Mucosa of descending colon (tissue), 3 donors: Measurements from ENCODE around the gene AURKB. TPM values are rescaled to one million over a fixed set of nuclear protein-coding genes. Genes with fewer than 3 reads are reported as not detected.

Experiments used
- ATAC-seq: fragments of 200-7000 bp; cut with Tn5 transposase; one replicate; pipeline ENCODE4 v1.9.1; 2020; ENCODE audit warnings: mild to moderate bottlenecking, moderate library complexity
- DNase-seq, 3 donors: peaks; one replicate each; pipeline ENCODE4 v3.0.0-alpha.2; 2020
- H3K36me3 ChIP-seq: fragments of 200-600 bp; one replicate; pipeline ENCODE4 v1.8.0; 2021; ENCODE audit warnings: low read depth, mild to moderate bottlenecking
- H3K4me1 ChIP-seq: fragments of 200-600 bp; one replicate; pipeline ENCODE4 v1.8.0; 2021; ENCODE audit warnings: low read depth, mild to moderate bottlenecking
- H3K4me3 ChIP-seq: fragments of 200-600 bp; one replicate; pipeline ENCODE4 v1.8.0; 2021; ENCODE audit warnings: mild to moderate bottlenecking
- H3K9me3 ChIP-seq: fragments of 200-600 bp; one replicate; pipeline ENCODE4 v1.8.0; 2021; ENCODE audit warnings: mild to moderate bottlenecking
- intact Hi-C, 2 donors: fragments of 100-400 bp; cut with DNase I in 1 of 2; cut with micrococcal nuclease in 1 of 2; formaldehyde crosslinking; loops; one replicate each; pipeline versions ENCODE4 v1.11.0 to v1.11.1; 2022; cut with DNase I, micrococcal nuclease
- total RNA-seq, 3 donors: library from RNA; stranded (reverse); fragmentation: NEBNext Ultra II Directional in 2 of 3; extraction: Animal tissue kit (Norgen Biotek cat#: 25700) in 2 of 3; gene quantifications; one replicate each; pipeline versions ENCODE4 v1.2.1 to v1.2.4, GENCODE V29; 2021 to 2023
- TF ChIP-seq, protein P1 (sequence below): fragments of 200-600 bp; IDR thresholded peaks from one replicate; pipeline ENCODE4 v1.8.0; 2022; ENCODE audit warnings: antibody characterized with exemption, mild to moderate bottlenecking
- donor health status: DM: no; HTN: no; CAD: no; lungs with moderate emphysema.
- donor health status: DM: no; HTN: no; CAD: no.
- donor health status: DM: no; HTN: yes; CAD: no.

The AURKB gene
- total RNA-seq, 3 donors from 2014 or later: 5.2 to 27.3 (median 5.7) TPM

DNA sequence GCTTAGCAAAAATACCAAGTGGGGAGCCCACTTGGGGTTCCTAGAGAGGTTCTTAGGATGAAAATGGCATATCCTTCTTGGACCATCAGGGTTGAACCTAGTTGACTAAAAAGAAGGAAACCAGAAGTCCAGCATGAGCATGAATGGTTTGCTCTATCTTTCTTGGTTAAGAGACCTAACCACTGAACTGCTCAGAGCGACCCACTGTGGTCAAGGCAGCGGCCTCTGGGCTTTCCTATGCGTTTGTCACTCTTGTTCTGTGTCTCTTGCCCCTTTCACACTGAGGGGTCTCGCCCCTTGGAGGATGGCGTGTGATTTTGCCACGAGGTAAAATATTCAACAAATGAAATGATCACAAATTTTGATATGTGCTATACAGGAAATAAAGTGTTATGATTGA is 19.9 kb downstream of the AURKB start:
- intact Hi-C loops: no loop called here
- ATAC-seq (no peak), DNase-seq (peak in 1 of 3 donors; percentile 34)
- H3K4me1 ChIP-seq: peaks cover 46% of the 10 kb centered on the region
- H3K4me3 ChIP-seq: no peak overlapping the region
- H3K9me3 ChIP-seq: no peaks in the 10 kb centered on the region
- peaks cover 10% of the 10 kb centered on the region for H3K36me3 ChIP-seq
- TF ChIP-seq, protein P1, sequence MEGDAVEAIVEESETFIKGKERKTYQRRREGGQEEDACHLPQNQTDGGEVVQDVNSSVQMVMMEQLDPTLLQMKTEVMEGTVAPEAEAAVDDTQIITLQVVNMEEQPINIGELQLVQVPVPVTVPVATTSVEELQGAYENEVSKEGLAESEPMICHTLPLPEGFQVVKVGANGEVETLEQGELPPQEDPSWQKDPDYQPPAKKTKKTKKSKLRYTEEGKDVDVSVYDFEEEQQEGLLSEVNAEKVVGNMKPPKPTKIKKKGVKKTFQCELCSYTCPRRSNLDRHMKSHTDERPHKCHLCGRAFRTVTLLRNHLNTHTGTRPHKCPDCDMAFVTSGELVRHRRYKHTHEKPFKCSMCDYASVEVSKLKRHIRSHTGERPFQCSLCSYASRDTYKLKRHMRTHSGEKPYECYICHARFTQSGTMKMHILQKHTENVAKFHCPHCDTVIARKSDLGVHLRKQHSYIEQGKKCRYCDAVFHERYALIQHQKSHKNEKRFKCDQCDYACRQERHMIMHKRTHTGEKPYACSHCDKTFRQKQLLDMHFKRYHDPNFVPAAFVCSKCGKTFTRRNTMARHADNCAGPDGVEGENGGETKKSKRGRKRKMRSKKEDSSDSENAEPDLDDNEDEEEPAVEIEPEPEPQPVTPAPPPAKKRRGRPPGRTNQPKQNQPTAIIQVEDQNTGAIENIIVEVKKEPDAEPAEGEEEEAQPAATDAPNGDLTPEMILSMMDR: no peak

DNA sequence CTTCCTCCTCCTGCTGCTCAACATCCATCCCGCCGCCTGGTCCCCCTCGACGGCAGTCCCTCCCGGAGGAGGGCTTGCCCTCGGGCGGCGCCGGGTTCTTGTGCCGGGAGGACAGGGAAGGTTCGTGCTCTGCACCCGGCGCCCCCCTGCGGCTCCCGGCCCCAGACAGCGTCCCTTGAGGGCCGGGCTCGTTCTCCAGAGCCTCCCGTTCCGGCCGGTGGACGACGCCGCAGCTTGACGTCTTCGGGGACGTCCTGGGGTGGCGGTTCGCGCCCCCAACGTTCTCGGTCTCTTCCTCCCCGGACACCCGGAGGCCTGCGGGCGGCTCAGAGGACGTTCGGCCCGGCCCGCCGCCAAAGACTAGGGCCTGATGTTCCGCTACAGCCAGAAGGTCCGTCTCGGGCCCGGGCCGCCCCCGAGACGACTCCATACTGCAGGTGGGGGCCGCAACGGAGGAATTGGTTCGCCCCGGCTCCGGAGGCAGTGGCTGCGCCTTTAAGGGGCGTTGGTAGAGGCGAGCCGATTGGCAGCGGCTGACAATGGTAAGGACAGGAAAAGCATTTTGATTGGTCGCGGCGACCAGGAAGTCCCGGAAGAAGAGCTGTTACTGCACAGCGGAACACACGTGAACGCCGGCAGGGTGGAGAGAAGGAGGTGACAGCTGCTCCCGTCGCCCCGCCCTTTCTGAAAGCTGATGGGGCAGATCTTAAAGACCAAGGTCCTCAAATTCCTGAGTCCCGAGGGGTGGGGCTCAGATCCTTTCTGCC is 20.5 kb downstream of the AURKB start, which contains the start of gene BORCS6:
Gene BORCS6 (minus strand): TSS at position 470 of the 767 bp plus-strand sequence. CDS start 40 bp downstream, at position 430.
- H3K36me3 ChIP-seq: peaks cover 10% of the 10 kb centered on the region
- H3K9me3 ChIP-seq: no peaks in the 10 kb centered on the region

DNA sequence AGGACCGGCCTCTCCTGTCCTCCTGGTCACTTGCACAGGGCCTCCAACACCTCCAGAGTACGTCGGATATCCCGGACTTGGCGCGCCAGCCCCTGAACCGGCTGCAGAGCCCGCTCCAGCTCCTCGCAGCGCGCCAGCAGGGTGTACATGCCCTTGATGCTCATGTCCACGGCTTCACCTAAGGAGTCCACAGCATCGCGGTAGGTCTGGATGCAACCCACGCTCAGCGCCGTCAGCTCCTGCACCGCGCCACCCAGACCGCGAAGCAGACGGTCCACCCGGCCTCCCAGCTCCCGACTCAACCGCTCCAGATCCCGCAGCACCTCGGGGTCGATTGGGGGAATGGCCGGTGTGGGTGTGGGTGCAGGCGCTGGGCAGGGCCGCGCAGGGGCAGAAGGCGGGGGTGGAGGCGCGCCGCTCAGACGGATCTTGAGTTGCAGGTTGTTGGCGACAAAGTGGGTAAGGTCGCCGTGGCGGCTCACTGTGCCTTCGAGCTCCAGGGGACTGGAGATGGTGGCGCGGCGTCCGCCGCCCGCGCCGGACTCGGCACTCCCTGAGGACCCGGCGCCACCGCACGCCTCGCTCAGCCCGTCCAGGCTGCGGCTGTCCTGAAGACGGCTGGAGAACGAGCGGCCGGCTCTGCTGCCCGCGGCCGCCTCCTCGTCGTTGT is 21.2 kb downstream of the AURKB start:
- H3K4me1 ChIP-seq: peaks cover 46% of the 10 kb centered on the region
- ATAC-seq (peak; percentile 1), DNase-seq (peak; percentile 54 to 78 (median 72))
- peak overlapping the region; percentile 71 for H3K4me3 ChIP-seq
- intact Hi-C loops: no loop called here
- TF ChIP-seq, protein P1: no peak
- H3K36me3 ChIP-seq: peaks cover 10% of the 10 kb centered on the region
- H3K9me3 ChIP-seq: no peaks in the 10 kb centered on the region

More for the DNA sequence above, 20.5 kb downstream of the AURKB start, which contains the start of gene BORCS6:
- intact Hi-C loops: no loop called here
- ATAC-seq (peak; percentile 75), DNase-seq (peak; percentile 94 to 99 (median 97))
- Histone ChIP-seq H3K4me1 (peaks cover 46% of the 10 kb centered on the region), H3K4me3 (peak within 1 kb of the TSS; percentile 71)
- TF ChIP-seq, protein P1: no peak

DNA sequence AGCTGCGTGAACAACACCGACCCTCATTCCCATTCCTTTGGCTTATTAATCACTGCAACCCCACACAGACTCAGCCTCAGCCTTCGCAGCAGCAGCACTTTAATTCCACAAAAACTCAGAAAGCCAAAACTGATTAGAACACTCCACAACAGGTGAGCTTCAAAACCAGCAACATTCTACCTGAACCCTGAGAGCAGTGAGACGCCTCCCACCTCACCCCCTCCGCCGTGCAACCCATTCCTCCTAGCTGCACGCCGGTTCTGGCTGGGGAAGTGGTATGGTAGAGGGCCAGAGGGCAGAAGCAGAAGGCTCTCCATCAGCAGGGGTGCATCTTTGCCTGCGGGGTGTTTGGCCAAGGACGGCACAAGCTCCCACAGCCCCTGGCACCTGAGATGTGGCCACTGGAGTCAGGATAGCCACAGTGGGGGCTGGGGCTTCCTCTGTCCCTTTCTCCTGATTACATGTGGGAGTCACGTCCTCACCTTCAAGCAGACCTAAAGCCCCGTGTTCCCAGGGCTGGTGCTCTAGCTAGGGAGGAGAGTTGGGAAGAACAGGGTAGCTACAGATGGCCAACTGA is 22.0 kb downstream of the AURKB start:
- Histone ChIP-seq H3K4me3 (no peak overlapping the region), H3K9me3 (no peaks in the 10 kb centered on the region), H3K4me1 (peaks cover 46% of the 10 kb centered on the region), H3K36me3 (peaks cover 10% of the 10 kb centered on the region)
- TF ChIP-seq, protein P1: no peak
- ATAC-seq (no peak), DNase-seq (peak in 2 of 3 donors; percentile 36 to 57)
- intact Hi-C loops: no loop called here

DNA sequence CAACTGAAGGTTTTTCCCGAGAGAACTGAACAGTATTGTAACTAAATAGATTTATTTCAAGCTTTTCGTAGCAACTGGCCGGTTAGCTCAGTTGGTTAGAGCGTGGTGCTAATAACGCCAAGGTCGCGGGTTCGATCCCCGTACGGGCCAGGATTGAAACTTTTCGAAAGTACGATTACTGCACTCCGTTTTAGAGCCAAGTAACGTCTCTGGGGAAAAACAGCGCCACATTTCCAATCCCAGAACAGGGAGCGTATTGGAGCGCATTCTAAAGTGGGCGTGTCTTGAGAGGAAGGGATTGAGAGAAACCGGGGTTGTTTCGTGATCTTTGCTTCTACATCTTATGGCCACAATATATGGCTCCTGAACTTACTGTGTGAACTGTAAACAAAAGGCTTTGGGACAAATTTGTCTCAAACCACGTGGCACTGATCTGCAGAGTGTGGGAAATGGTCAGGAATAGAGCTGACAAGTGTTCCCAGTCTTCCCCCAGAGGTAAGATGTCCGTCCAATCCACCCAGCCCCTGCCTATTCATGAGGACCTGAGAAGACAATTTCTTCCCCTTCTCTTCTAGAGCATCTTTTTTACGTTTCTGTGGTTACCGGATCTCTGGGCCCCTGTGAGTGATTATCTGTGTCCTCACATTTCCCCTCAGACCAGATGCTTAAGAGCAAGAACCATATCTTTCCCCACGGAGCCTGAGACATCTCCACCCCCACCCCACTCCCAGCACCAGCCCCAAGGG is 22.7 kb downstream of the AURKB start:
- H3K36me3 ChIP-seq: peaks cover 10% of the 10 kb centered on the region
- no peaks in the 10 kb centered on the region for H3K9me3 ChIP-seq
- TF ChIP-seq, protein P1: peak; percentile 3
- DNase-seq: peak; percentile 88 to 93 (median 92)
- no peak overlapping the region for H3K4me3 ChIP-seq
- peak; percentile 49 for ATAC-seq
- peaks cover 44% of the 10 kb centered on the region for H3K4me1 ChIP-seq
- intact Hi-C loops: loop anchor here in 1 of 2 donors (2.0 kb wide), 1 partner anchor 35 kb away; no protein-coding TSS in a partner anchor
